Measurements from ENCODE around the gene PRR20C.
"Not testable (repeated sequence)": the region's sequence is repeated elsewhere in the genome, so short reads cannot be mapped to it uniquely, and the experiment has no call there.

PRR20C gene

DNA sequence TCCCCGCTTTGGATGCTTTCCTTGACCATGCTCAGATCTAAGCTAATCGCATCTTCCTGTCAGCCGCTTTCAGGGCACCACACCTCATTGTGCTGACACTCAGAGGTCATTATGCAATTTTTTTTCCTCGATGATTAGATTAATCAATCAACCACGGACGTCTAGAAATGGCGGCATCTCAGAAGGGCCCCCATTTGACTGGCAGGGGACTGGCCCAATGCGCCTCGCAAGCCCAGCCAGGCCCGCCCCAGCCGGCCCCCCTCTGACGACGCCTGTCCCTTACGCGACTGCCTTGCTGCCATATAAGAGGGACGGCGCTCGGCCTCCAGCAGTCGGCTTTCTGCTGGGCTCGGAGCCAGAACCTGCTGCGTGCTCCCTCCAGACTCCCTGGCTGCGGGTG is at the start of gene PRR20C:
PRR20C (plus strand) TSS at position 301 of the 400 bp plus-strand sequence. CDS start 387 bp downstream, outside the sequence.
- not testable (repeated sequence) for DNase-seq

DNA sequence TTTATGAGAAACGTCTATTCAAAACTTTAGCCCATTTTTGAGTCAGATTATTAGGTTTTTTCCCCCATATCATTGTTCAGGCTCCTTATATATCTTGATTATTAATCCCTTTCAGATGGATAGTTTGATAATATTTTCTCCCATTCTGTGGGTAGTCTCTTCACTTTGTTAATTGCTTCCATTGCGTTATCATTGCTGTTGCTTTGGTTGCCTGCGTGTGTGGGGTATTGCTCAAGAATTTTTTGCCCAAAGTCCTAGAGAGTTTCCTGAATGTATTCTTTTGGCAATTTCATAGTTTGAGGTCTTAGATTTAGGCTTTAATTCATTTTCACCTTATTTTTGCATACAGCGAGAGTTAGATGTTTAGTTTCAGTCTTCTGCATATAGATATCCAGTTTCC is 38.9 kb upstream of the PRR20C start:
- no peak for DNase-seq

DNA sequence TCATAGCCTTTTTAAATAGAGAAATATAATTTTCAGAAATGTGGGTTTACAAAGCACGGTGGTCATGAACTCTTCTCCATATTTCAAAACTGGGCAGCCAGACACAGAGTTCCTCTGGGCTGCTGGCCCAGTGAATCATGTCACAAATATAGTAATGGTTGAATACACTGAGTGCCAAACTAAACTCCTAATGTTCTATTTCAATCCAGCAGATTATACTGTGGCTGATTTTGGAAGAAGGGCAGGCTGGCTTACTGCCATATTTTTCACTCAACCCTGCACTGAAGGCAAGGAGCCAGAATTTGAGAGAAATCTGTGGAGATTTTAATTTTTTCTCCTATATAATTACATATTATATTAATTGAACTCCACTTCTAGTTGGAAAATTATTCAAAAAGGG is 30.2 kb upstream of the PRR20C start:
- no peak for DNase-seq

DNA sequence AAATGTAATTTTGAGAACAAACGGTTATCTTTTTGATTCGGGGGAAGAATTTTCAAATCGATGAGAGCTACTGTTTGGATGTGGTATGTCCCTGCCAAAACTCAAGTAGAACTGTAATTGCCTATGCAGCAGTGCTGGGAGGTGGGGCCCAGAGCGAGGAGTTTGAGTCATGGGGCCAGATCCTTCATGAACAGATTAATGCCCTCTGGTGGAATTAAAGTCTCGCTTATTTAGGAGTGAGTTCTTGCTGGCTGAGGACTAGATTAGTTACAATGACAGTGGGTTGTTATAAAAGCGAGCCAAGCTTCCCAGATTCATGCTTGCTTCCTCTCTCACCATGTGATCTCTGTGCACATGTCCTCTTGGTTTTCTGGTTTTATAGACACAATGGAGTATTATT is 25.0 kb upstream of the PRR20C start:
- no peak for DNase-seq

DNA sequence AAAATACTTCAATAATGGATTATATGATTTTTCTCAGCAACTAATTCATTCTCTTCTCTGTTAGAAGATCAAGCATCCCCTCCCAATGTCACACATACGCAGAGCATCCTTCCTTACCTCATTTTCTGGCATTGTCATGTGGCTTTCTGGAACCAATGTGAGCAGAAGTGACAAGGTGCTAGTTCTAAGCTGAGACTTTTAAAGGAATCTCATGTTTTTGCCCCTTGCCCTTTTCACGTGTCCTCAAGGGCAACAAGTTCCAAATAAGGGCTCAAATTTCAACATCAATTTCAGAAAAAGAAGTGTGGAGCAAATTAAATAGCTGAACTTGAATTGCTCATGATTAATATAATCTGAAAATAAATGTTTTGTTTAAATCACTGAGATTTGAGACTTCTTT is 17.8 kb upstream of the PRR20C start:
- no peak for DNase-seq

DNA sequence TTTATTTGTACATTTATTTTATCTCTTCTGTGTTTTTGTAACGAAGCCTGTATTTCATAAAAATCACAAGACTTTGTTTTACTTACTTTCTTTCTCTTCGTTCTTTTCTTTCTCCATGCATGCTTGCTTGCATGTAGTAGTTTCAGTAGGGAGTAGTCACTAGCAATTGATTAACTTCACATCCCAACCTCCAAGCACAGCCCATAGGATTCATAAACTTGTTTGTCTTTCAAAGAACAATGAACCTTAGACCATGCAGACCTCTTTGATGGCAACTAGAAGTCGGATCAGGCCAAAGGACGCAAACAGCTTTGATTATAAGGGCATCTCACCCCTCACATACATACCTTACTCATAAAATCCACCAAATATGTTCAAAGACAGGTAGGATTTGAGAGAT is 16.3 kb upstream of the PRR20C start:
- no peak for DNase-seq

DNA sequence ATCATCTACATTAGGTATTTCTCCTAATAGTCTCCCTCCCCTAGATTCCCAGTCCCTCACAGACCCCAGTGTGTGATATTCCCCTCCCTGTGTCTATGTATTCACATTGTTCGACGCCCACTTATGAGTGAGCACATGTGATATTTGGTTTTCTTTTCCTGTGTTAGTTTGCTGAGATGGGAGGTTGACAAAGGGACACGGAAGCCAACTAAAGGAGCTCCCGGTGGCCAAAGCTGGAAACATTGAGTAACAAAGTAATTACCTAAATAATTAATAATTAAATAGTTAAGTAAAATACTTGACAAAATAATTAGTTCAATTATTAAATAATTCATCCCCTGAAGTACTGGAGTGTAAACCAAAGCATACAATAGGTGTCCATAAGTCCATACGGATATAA is 14.9 kb upstream of the PRR20C start:
- no peak for DNase-seq

DNA sequence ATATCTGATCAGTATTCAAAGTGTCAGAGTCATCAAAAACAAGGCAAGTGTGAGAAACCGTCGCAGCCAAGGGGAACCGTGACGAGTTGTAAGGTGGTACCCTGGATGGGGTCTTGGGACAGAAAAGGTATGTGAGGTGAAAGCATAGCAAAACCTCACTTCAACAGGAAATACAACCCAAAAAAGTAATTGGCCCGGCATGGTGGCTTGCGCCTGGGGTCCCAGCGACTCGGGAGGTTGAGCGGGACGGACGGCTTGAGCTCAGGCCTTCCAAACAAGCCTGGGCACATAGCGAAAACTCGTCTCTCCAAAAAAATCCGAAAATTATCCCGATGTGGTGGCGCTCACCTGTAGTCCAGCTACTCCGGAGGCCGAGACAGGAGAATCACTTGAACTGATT is 14.1 kb upstream of the PRR20C start:
- not testable (repeated sequence) for DNase-seq

DNA sequence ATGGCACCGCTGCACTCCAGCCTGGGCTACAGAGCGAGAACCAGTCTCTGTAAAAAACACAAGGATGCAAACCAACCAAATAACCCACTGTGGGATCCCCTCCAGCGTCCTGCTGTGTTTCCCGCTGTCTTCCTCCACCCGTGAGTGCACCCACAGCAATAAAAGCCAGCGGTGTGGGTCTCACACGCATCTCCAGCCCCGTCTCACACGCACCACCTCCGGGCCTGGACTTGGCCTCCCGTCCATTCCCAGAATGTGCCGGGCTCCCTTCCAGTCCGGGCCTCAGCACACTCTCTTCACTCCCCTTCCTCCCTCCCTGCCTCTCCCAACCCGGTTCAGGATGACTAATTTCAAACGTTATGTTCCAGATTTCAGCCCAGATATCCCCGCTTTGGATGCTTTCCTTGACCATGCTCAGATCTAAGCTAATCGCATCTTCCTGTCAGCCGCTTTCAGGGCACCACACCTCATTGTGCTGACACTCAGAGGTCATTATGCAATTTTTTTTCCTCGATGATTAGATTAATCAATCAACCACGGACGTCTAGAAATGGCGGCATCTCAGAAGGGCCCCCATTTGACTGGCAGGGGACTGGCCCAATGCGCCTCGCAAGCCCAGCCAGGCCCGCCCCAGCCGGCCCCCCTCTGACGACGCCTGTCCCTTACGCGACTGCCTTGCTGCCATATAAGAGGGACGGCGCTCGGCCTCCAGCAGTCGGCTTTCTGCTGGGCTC is 13.5 kb upstream of the PRR20C start, which contains the start of gene PRR20A:
PRR20A (plus strand) TSS at position 684 of the 734 bp plus-strand sequence. CDS start 387 bp downstream, outside the sequence.
- not testable (repeated sequence) for DNase-seq

DNA sequence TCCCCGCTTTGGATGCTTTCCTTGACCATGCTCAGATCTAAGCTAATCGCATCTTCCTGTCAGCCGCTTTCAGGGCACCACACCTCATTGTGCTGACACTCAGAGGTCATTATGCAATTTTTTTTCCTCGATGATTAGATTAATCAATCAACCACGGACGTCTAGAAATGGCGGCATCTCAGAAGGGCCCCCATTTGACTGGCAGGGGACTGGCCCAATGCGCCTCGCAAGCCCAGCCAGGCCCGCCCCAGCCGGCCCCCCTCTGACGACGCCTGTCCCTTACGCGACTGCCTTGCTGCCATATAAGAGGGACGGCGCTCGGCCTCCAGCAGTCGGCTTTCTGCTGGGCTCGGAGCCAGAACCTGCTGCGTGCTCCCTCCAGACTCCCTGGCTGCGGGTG is 6.7 kb upstream of the PRR20C start, which contains the start of gene PRR20B:
PRR20B (plus strand) TSS at position 301 of the 400 bp plus-strand sequence. CDS start 387 bp downstream, outside the sequence.
- not testable (repeated sequence) for DNase-seq

DNA sequence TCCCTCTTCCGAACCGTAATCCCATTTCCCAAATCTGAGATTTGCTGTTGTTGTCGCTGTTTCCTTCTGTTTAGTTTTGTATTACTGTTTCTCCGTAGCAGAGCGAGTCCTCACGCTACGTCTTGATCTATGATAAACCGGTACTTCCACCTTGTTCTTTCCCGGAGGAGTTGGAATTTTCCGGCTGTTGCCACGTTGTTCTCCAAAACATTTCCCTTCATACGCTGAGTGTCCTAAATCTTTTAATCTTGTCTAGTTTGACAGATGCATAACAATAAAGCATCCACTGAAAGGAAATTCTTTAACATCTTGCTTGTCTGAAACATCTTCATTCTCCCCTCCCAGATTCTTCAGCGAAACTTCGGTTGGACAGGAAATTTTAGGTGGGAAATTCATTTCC is 5.8 kb upstream of the PRR20C start:
- not testable (repeated sequence) for DNase-seq

DNA sequence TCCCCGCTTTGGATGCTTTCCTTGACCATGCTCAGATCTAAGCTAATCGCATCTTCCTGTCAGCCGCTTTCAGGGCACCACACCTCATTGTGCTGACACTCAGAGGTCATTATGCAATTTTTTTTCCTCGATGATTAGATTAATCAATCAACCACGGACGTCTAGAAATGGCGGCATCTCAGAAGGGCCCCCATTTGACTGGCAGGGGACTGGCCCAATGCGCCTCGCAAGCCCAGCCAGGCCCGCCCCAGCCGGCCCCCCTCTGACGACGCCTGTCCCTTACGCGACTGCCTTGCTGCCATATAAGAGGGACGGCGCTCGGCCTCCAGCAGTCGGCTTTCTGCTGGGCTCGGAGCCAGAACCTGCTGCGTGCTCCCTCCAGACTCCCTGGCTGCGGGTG is 6.5 kb downstream of the PRR20C start, which contains the start of gene PRR20D:
PRR20D (plus strand) TSS at position 301 of the 400 bp plus-strand sequence. CDS start 387 bp downstream, outside the sequence.
- not testable (repeated sequence) for DNase-seq

DNA sequence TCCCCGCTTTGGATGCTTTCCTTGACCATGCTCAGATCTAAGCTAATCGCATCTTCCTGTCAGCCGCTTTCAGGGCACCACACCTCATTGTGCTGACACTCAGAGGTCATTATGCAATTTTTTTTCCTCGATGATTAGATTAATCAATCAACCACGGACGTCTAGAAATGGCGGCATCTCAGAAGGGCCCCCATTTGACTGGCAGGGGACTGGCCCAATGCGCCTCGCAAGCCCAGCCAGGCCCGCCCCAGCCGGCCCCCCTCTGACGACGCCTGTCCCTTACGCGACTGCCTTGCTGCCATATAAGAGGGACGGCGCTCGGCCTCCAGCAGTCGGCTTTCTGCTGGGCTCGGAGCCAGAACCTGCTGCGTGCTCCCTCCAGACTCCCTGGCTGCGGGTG is 13.0 kb downstream of the PRR20C start, which contains the start of gene PRR20E:
PRR20E (plus strand) TSS at position 301 of the 400 bp plus-strand sequence. CDS start 387 bp downstream, outside the sequence.
- DNase-seq: not testable (repeated sequence)

DNA sequence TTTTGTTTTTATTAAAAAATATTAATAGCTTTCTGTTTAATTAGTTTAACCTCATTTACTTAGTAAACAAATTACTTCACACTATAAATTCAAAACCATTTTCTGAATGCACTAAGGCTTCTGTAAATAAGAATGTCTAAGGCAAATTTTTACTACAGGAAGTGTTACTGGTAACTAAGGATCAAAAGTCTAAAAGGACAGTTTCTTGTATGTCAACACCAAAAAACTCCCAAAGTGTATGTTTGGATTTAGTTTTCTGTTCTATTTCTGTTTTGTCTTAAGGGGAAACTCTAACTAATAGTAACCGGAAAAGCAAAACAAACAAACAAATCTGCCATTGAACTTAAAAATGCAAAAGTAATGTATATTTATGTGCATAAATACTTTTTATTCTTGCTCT is 37.8 kb downstream of the PRR20C start:
- no peak for DNase-seq

Measured in SIG-M5 (cell line).